Vagina (tissue), 2 donors: ENCODE results near the gene LLGL1. TPM values are rescaled to one million over a fixed set of nuclear protein-coding genes. Genes with fewer than 3 reads are reported as not detected.

Experiments
- DNase-seq, 2 donors: peaks; one replicate each; pipeline ENCODE4 v3.0.0-alpha.2; 2017; ENCODE audit errors: extremely low spot score in 2 of 2
- H3K27ac ChIP-seq: fragments of 200-600 bp; sonication (generic); one replicate; pipeline ENCODE4 v1.5.1; 2019
- H3K27me3 ChIP-seq: fragments of 200-600 bp; sonication (generic); one replicate; pipeline ENCODE4 v1.5.1; 2019
- H3K36me3 ChIP-seq, 2 donors: fragments of 200-600 bp; sonication (generic); one replicate each; pipeline ENCODE4 v1.5.1; 2017 to 2019
- H3K4me1 ChIP-seq: fragments of 200-600 bp; sonication (generic); one replicate; pipeline ENCODE4 v1.5.1; 2019
- H3K4me3 ChIP-seq, 2 donors: fragments of 200-600 bp; sonication (generic); 1 replicate in 1 of 2; 2 replicates in 1 of 2; pipeline ENCODE4 v1.5.1; 2016 to 2019
- H3K9me3 ChIP-seq: fragments of 200-600 bp; sonication (generic); one replicate; pipeline ENCODE4 v1.5.1; 2019
- POLR2A ChIP-seq, 2 donors: fragments of 450-650 bp; IDR thresholded peaks; one replicate each; pipeline ENCODE4 v1.6.1; 2017; ENCODE audit warnings: antibody characterized with exemption in 2 of 2, mild to moderate bottlenecking in 2 of 2, moderate library complexity in 2 of 2
- POLR2AphosphoS5 ChIP-seq, 2 donors: sonication (generic); formaldehyde crosslinking; IDR thresholded peaks; one replicate each; pipeline ENCODE4 v1.9.0; 2017; ENCODE audit warnings: antibody characterized with exemption in 2 of 2, mild to moderate bottlenecking in 2 of 2, low read depth in 1 of 2; ENCODE audit not compliant: insufficient read depth in 1 of 2
- intact Hi-C: fragments of 100-400 bp; cut with DNase I; formaldehyde crosslinking; loops from one replicate; pipeline ENCODE4 v1.15.1; 2023
- total RNA-seq: library from RNA; depleted of rRNA; stranded (reverse); fragments of >200 nt; gene quantifications from one replicate; pipeline ENCODE4 v1.2.3, GENCODE V29; 2016
- TF ChIP-seq, protein P1 (sequence below), 3 experiments: fragments of 450-650 bp in 2 of 3; fragments of 200-600 bp in 1 of 3; sonication (generic) in 1 of 3; IDR thresholded peaks; one replicate each; pipeline ENCODE4 v1.5.1; 2017 to 2019; ENCODE audit warnings: antibody characterized with exemption in 3 of 3, mild to moderate bottlenecking in 2 of 3, moderate library complexity in 2 of 3

LLGL1 gene
- total RNA-seq, 1 donor from 2014 or later = 27.7 TPM

DNA sequence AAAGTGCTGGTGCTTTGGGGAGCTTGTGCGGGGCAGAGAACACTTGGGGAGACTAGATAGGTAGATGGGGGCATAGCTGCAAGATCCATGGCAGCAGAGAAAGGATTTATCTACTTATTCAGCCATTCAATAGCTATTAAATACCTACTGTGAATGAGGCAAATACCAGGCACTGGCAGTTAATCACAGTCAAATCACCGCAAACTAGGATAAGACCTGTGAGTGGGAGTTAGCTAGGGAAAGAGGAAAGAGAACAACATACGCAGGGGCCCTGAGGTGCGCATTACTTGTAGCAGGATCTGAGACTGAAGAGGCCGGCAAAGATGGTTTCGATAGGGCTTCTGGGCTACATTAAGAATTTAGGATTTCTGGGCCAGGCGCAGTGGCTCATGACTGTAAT is 45.6 kb upstream of the LLGL1 start:
- no peak overlapping the region for H3K4me3 ChIP-seq
- no peaks in the 10 kb centered on the region for H3K9me3 ChIP-seq
- intact Hi-C loops = no loop called here
- peaks cover 21% of the 10 kb centered on the region for H3K4me1 ChIP-seq
- no peaks in the 10 kb centered on the region for H3K36me3 ChIP-seq
- no peak for DNase-seq
- H3K27ac ChIP-seq = no peak overlapping the region
- TF ChIP-seq POLR2A (IDR thresholded peaks at IDR 0.05) = no peak
- TF ChIP-seq, protein P1, sequence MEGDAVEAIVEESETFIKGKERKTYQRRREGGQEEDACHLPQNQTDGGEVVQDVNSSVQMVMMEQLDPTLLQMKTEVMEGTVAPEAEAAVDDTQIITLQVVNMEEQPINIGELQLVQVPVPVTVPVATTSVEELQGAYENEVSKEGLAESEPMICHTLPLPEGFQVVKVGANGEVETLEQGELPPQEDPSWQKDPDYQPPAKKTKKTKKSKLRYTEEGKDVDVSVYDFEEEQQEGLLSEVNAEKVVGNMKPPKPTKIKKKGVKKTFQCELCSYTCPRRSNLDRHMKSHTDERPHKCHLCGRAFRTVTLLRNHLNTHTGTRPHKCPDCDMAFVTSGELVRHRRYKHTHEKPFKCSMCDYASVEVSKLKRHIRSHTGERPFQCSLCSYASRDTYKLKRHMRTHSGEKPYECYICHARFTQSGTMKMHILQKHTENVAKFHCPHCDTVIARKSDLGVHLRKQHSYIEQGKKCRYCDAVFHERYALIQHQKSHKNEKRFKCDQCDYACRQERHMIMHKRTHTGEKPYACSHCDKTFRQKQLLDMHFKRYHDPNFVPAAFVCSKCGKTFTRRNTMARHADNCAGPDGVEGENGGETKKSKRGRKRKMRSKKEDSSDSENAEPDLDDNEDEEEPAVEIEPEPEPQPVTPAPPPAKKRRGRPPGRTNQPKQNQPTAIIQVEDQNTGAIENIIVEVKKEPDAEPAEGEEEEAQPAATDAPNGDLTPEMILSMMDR (IDR thresholded peaks at IDR 0.05) = no peak
- TF ChIP-seq POLR2AphosphoS5 (IDR thresholded peaks at IDR 0.05; ENCODE audit: insufficient read depth in 1 of 2, low read depth in 1 of 2) = no peak
- no peaks in the 10 kb centered on the region for H3K27me3 ChIP-seq

- intact Hi-C loops = no loop called here
- TF ChIP-seq POLR2AphosphoS5 (IDR thresholded peaks at IDR 0.05; ENCODE audit: insufficient read depth in 1 of 2, low read depth in 1 of 2) (no peak), POLR2A (IDR thresholded peaks at IDR 0.05) (no peak)
- TF ChIP-seq, protein P1 (IDR thresholded peaks at IDR 0.05) = no peak
These were observed 44.1 kb upstream of the LLGL1 start for GRCh38 chr17:18181358-18181757.

GRCh38 chr17:18182110-18182977 is 43.1 kb upstream of the LLGL1 start:
- intact Hi-C loops = no loop called here
- no peak for DNase-seq
- Histone ChIP-seq H3K27me3 (no peaks in the 10 kb centered on the region), H3K4me3 (peak overlapping the region; percentile 92 to 98), H3K9me3 (no peaks in the 10 kb centered on the region), H3K36me3 (no peaks in the 10 kb centered on the region), H3K4me1 (peaks cover 45% of the 10 kb centered on the region), H3K27ac (peak overlapping the region; percentile 99)
- TF ChIP-seq POLR2A (IDR thresholded peaks at IDR 0.05) (no peak), POLR2AphosphoS5 (IDR thresholded peaks at IDR 0.05; ENCODE audit: insufficient read depth in 1 of 2, low read depth in 1 of 2) (no peak)
- TF ChIP-seq, protein P1 (IDR thresholded peaks at IDR 0.05) = no peak

More at GRCh38 chr17:18181358-18181757, 44.1 kb upstream of the LLGL1 start:
- H3K36me3 ChIP-seq = no peaks in the 10 kb centered on the region
- peak overlapping the region; percentile 99 for H3K27ac ChIP-seq
- no peak for DNase-seq
- peaks cover 35% of the 10 kb centered on the region for H3K4me1 ChIP-seq
- H3K27me3 ChIP-seq = no peaks in the 10 kb centered on the region
- no peak overlapping the region for H3K4me3 ChIP-seq
- H3K9me3 ChIP-seq = no peaks in the 10 kb centered on the region

DNA sequence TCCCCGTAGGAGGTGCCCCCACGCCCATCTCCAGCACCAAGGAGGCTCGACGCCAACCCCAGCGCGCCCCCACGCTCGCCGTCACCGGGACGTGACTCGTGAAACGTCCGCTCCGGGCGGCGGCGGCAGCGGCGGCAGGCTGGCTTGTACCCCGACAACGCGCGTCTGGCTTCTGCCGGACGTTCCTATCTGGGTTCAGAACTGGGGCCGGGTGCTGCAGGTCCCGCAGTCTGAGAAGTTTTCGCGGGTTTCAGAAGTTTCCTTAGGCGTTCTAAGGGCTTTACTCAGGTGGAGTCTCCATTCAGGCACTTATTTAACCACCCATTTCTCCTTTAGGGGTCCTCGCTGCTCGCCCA is 42.5 kb upstream of the LLGL1 start:
- H3K9me3 ChIP-seq = no peaks in the 10 kb centered on the region
- intact Hi-C loops = no loop called here
- DNase-seq = no peak
- TF ChIP-seq POLR2A (IDR thresholded peaks at IDR 0.05) (no peak), POLR2AphosphoS5 (IDR thresholded peaks at IDR 0.05; ENCODE audit: insufficient read depth in 1 of 2, low read depth in 1 of 2) (peak in 1 of 2 donors; percentile 84)
- TF ChIP-seq, protein P1 (IDR thresholded peaks at IDR 0.05) = no peak
- H3K27ac ChIP-seq = peak overlapping the region; percentile 99
- H3K36me3 ChIP-seq = no peaks in the 10 kb centered on the region
- no peaks in the 10 kb centered on the region for H3K27me3 ChIP-seq
- peaks cover 51% of the 10 kb centered on the region for H3K4me1 ChIP-seq
- H3K4me3 ChIP-seq = peak overlapping the region; percentile 92 to 98
